ENCODE data around the gene TMIE.

- no peak for TF ChIP-seq POLR2A (IDR thresholded peaks at IDR 0.05)
- TF ChIP-seq CTCF (IDR thresholded peaks at IDR 0.05) = no peak
- TF ChIP-seq POLR2AphosphoS5 (IDR thresholded peaks at IDR 0.05) = no peak
- no peak for TF ChIP-seq EP300 (IDR thresholded peaks at IDR 0.05)
These were observed 36.8 kb upstream of the TMIE start for GRCh38 chr3:46664188-46664970.

Data from suprapubic skin (tissue), 4 donors.